ENCODE measurements around the gene RIMBP2. TPM values are rescaled to one million over a fixed set of nuclear protein-coding genes. Genes with fewer than 3 reads are reported as not detected.

Gene RIMBP2
- total and polyA plus RNA-seq, 2 experiments from 2014 or later, result not detected

GRCh38 chr12:130452546-130452945 lies 263.6 kb downstream of the RIMBP2 start:
- H3K9me3 ChIP-seq (ENCODE audit: low read depth), result no peaks in the 10 kb centered on the region
- WGBS, 2 experiments (ENCODE audit: low coverage in 1 of 2, low lambda C conversion rate in 2 of 2, missing lambda C conversion rate in 2 of 2), result 48 to 60% methylated on average over 10 of the region's 10 CpGs
- TF ChIP-seq EZH2 (IDR thresholded peaks at IDR 0.05; ENCODE audit: insufficient read depth, poor library complexity, severe bottlenecking) (no peak), EZH2phosphoT487 (IDR thresholded peaks at IDR 0.05; ENCODE audit: insufficient read depth, low read depth) (no peak)
- H3K27me3 ChIP-seq (replicated peaks; ENCODE audit: insufficient read depth), result no peaks in the 10 kb centered on the region
- H3K9me2 ChIP-seq (ENCODE audit: insufficient read depth), result no peaks in the 10 kb centered on the region
- H3F3A ChIP-seq (ENCODE audit: insufficient read depth), result no peaks in the 10 kb centered on the region
- H3K4me2 ChIP-seq (ENCODE audit: unreplicated experiment), result no peak overlapping the region
- no peak overlapping the region for H3K27ac ChIP-seq
- H3K4me3 ChIP-seq, result no peak overlapping the region
- H4K20me1 ChIP-seq (ENCODE audit: insufficient read depth), result no peaks in the 10 kb centered on the region
- no peak for DNase-seq
- no peak overlapping the region for H2AFZ ChIP-seq
- H3K4me1 ChIP-seq (ENCODE audit: insufficient read depth), result no peaks in the 10 kb centered on the region
- H3K79me2 ChIP-seq (ENCODE audit: insufficient read depth), result no peaks in the 10 kb centered on the region
- H3K36me3 ChIP-seq (ENCODE audit: low read depth), result no peaks in the 10 kb centered on the region
- in situ Hi-C loops (cut with MboI), result no loop called here
- H3K9ac ChIP-seq, result no peak overlapping the region

GRCh38 chr12:130451001-130451930 lies 264.8 kb downstream of the RIMBP2 start:
- Histone ChIP-seq H3K9ac (no peak overlapping the region), H3F3A (ENCODE audit: insufficient read depth) (no peaks in the 10 kb centered on the region), H4K20me1 (ENCODE audit: insufficient read depth) (no peaks in the 10 kb centered on the region), H2AFZ (no peak overlapping the region), H3K27ac (no peak overlapping the region), H3K36me3 (ENCODE audit: low read depth) (no peaks in the 10 kb centered on the region), H3K9me3 (ENCODE audit: low read depth) (no peaks in the 10 kb centered on the region), H3K4me3 (no peak overlapping the region), H3K79me2 (ENCODE audit: insufficient read depth) (no peaks in the 10 kb centered on the region), H3K4me1 (ENCODE audit: insufficient read depth) (no peaks in the 10 kb centered on the region), H3K9me2 (ENCODE audit: insufficient read depth) (no peaks in the 10 kb centered on the region), H3K27me3 (replicated peaks; ENCODE audit: insufficient read depth) (no peaks in the 10 kb centered on the region), H3K4me2 (ENCODE audit: unreplicated experiment) (no peak overlapping the region)
- 81 to 82% methylated on average over 40 to 41 of the region's 41 CpGs for WGBS, 2 experiments (ENCODE audit: low coverage in 1 of 2, low lambda C conversion rate in 2 of 2, missing lambda C conversion rate in 2 of 2)
- DNase-seq, result no peak
- no peak for TF ChIP-seq EZH2 (IDR thresholded peaks at IDR 0.05; ENCODE audit: insufficient read depth, poor library complexity, severe bottlenecking)
- TF ChIP-seq EZH2phosphoT487 (IDR thresholded peaks at IDR 0.05; ENCODE audit: insufficient read depth, low read depth), result no peak
- in situ Hi-C loops (cut with MboI), result no loop called here

- Histone ChIP-seq H3K27me3 (replicated peaks; ENCODE audit: insufficient read depth) (no peaks in the 10 kb centered on the region), H3K79me2 (ENCODE audit: insufficient read depth) (no peaks in the 10 kb centered on the region), H3K36me3 (ENCODE audit: low read depth) (no peaks in the 10 kb centered on the region), H3K9me2 (ENCODE audit: insufficient read depth) (no peaks in the 10 kb centered on the region), H3F3A (ENCODE audit: insufficient read depth) (no peaks in the 10 kb centered on the region), H2AFZ (no peak overlapping the region), H3K4me3 (no peak overlapping the region), H3K9me3 (ENCODE audit: low read depth) (no peaks in the 10 kb centered on the region), H3K9ac (no peak overlapping the region), H3K4me2 (ENCODE audit: unreplicated experiment) (no peak overlapping the region), H3K27ac (no peak overlapping the region), H3K4me1 (ENCODE audit: insufficient read depth) (no peaks in the 10 kb centered on the region), H4K20me1 (ENCODE audit: insufficient read depth) (no peaks in the 10 kb centered on the region)
- in situ Hi-C loops (cut with MboI), result no loop called here
- 67 to 70% methylated on average over 17 to 18 of the region's 18 CpGs for WGBS, 2 experiments (ENCODE audit: low coverage in 1 of 2, low lambda C conversion rate in 2 of 2, missing lambda C conversion rate in 2 of 2)
- no peak for DNase-seq
- TF ChIP-seq EZH2 (IDR thresholded peaks at IDR 0.05; ENCODE audit: insufficient read depth, poor library complexity, severe bottlenecking) (no peak), EZH2phosphoT487 (IDR thresholded peaks at IDR 0.05; ENCODE audit: insufficient read depth, low read depth) (no peak)
Measured at GRCh38 chr12:130449291-130449690, 266.8 kb downstream of the RIMBP2 start.

GRCh38 chr12:130448044-130448821 lies 267.9 kb downstream of the RIMBP2 start:
- H3K27ac ChIP-seq, result no peak overlapping the region
- in situ Hi-C loops (cut with MboI), result no loop called here
- 62 to 67% methylated on average over 19 to 20 of the region's 20 CpGs for WGBS, 2 experiments (ENCODE audit: low coverage in 1 of 2, low lambda C conversion rate in 2 of 2, missing lambda C conversion rate in 2 of 2)
- TF ChIP-seq EZH2phosphoT487 (IDR thresholded peaks at IDR 0.05; ENCODE audit: insufficient read depth, low read depth) (no peak), EZH2 (IDR thresholded peaks at IDR 0.05; ENCODE audit: insufficient read depth, poor library complexity, severe bottlenecking) (no peak)
- no peaks in the 10 kb centered on the region for H3K9me2 ChIP-seq (ENCODE audit: insufficient read depth)
- H3K4me2 ChIP-seq (ENCODE audit: unreplicated experiment), result no peak overlapping the region
- no peaks in the 10 kb centered on the region for H3K4me1 ChIP-seq (ENCODE audit: insufficient read depth)
- no peak overlapping the region for H3K4me3 ChIP-seq
- DNase-seq, result no peak
- H3F3A ChIP-seq (ENCODE audit: insufficient read depth), result no peaks in the 10 kb centered on the region
- no peak overlapping the region for H3K9ac ChIP-seq
- H3K79me2 ChIP-seq (ENCODE audit: insufficient read depth), result no peaks in the 10 kb centered on the region
- H4K20me1 ChIP-seq (ENCODE audit: insufficient read depth), result no peaks in the 10 kb centered on the region
- H2AFZ ChIP-seq, result no peak overlapping the region
- no peaks in the 10 kb centered on the region for H3K9me3 ChIP-seq (ENCODE audit: low read depth)
- H3K36me3 ChIP-seq (ENCODE audit: low read depth), result no peaks in the 10 kb centered on the region
- no peaks in the 10 kb centered on the region for H3K27me3 ChIP-seq (replicated peaks; ENCODE audit: insufficient read depth)
